Measurements from ENCODE around the gene PPARD. TPM values are rescaled to one million over a fixed set of nuclear protein-coding genes. Genes with fewer than 3 reads are reported as not detected.
"Not testable (repeated sequence)": the region's sequence is repeated elsewhere in the genome, so short reads cannot be mapped to it uniquely, and the experiment has no call there.

Gene PPARD
- polyA plus RNA-seq, 1 experiment: 40.9 TPM

DNA sequence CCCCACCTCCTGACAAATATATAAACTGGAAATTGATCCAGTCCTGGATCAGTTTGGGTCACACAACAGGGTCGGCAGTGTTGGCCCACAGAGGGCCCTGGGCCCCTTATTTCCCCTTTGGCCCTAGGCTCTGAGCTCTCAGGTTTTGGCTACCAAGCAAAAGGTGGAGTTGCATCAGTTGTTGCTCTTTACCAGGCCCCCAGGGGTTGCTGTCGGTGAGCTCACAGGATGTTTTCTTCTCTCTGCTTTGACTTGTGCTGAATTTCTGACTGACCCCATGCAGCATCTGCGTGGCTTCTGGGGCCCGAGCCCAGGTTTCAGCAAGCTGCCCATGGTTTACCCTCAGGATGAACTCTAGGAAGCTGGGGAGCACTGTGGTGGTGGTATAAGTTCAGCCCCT, 44.6 kb downstream of the PPARD start:
- no peaks in the 10 kb centered on the region; the same call in 1 of the 2 replicates for H3K36me3 ChIP-seq (ENCODE audit: control insufficient read depth, insufficient read depth, low read length)
- POLR2A ChIA-PET: no interaction called here
- H3K27me3 ChIP-seq (ENCODE audit: control insufficient read depth, insufficient read depth, low read length): no peaks in the 10 kb centered on the region
- no peak overlapping the region for H3K4me3 ChIP-seq (ENCODE audit: low read depth, low read length)
- CTCF ChIA-PET: no interaction called here
- TF ChIP-seq, protein P1, sequence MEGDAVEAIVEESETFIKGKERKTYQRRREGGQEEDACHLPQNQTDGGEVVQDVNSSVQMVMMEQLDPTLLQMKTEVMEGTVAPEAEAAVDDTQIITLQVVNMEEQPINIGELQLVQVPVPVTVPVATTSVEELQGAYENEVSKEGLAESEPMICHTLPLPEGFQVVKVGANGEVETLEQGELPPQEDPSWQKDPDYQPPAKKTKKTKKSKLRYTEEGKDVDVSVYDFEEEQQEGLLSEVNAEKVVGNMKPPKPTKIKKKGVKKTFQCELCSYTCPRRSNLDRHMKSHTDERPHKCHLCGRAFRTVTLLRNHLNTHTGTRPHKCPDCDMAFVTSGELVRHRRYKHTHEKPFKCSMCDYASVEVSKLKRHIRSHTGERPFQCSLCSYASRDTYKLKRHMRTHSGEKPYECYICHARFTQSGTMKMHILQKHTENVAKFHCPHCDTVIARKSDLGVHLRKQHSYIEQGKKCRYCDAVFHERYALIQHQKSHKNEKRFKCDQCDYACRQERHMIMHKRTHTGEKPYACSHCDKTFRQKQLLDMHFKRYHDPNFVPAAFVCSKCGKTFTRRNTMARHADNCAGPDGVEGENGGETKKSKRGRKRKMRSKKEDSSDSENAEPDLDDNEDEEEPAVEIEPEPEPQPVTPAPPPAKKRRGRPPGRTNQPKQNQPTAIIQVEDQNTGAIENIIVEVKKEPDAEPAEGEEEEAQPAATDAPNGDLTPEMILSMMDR (IDR thresholded peaks at IDR 0.05; ENCODE audit: insufficient read depth, low read depth, low read length): no peak
- DNase-seq (ENCODE audit: low read depth): no peak

DNA sequence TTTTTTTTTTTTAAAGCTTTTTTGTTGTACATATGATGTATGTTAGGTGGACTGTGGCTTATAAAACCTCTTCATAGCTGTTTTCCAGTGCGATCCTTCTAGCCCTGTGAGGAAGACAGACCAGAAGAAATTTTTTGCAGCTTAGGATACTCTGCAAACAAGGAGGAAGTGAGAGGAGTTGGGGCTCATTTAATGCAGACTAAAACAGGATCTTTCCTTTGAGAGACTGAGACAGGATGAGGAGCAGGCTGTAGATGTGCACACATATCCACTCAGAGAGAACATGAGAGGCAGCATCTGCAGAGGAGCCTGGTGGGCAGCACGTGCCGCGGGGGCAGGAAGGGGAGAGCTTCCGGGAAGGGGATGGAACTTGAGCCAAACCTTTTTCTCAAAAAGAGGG, 45.7 kb downstream of the PPARD start:
- TF ChIP-seq, protein P1 (IDR thresholded peaks at IDR 0.05; ENCODE audit: insufficient read depth, low read depth, low read length): no peak
- DNase-seq (ENCODE audit: low read depth): no peak
- Histone ChIP-seq H3K36me3 (ENCODE audit: control insufficient read depth, insufficient read depth, low read length) (no peaks in the 10 kb centered on the region; the same call in 1 of the 2 replicates), H3K27me3 (ENCODE audit: control insufficient read depth, insufficient read depth, low read length) (no peaks in the 10 kb centered on the region), H3K4me3 (ENCODE audit: low read depth, low read length) (no peak overlapping the region)
- ChIA-PET POLR2A (no interaction called here), CTCF (no interaction called here)

DNA sequence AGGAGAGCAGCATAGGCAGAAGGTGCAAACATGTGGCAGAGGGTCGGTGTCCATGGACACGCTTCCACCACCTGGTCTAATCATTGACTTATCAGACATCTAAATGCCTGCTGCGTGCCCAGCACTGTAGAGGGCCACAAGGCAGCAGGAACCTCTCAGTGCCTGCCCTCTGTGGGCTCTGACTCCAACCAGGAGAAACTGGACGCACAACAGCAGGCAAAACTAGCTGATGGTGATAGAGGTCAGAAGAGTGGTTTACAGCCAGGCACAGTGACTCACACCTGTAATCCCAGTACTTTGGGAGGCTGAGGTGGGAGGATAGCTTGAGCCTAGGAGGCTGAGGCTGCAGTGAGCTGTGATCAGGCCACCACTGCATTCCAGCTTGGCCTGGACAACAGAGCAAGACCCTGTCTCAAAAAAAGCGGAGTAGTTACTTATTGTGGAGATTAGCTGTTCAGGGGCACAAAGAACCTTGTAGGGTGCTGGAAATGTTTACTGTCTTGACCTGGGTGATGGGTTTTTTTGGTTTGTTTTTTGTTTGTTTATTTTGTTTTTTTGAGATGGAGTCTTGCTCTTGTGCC, 46.5 kb downstream of the PPARD start:
- no peak for DNase-seq (ENCODE audit: low read depth)
- POLR2A ChIA-PET: no interaction called here
- CTCF ChIA-PET: no interaction called here
- Histone ChIP-seq H3K4me3 (ENCODE audit: low read depth, low read length) (no peak overlapping the region), H3K36me3 (ENCODE audit: control insufficient read depth, insufficient read depth, low read length) (no peaks in the 10 kb centered on the region; the same call in 1 of the 2 replicates), H3K27me3 (ENCODE audit: control insufficient read depth, insufficient read depth, low read length) (no peaks in the 10 kb centered on the region)
- TF ChIP-seq, protein P1 (IDR thresholded peaks at IDR 0.05; ENCODE audit: insufficient read depth, low read depth, low read length): no peak

DNA sequence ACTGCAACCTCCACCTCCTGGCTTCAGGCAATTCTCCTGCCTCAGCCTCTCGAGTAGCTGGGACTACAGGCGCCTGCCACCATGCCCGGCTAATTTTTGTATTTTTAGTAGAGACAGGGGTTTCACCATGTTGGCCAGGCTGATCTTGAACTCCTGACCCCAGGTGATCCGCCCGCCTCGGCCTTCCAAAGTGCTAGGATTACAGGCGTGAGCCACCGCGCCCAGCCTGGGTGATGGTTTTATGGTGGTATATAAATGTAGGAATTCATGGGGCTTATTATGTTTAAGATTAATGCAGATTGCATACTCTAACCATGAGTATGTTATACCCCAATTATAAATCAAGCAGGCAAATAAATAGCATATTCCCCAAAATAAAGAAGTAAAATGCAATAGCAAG, 47.0 kb downstream of the PPARD start:
- H3K27me3 ChIP-seq (ENCODE audit: control insufficient read depth, insufficient read depth, low read length); H3K4me3 ChIP-seq (ENCODE audit: low read depth, low read length); DNase-seq (ENCODE audit: low read depth); POLR2A ChIA-PET; H3K36me3 ChIP-seq (ENCODE audit: control insufficient read depth, insufficient read depth, low read length): not testable (repeated sequence)
- CTCF ChIA-PET: interaction anchor here (0.6 kb wide), 1 partner anchor 47 kb away, joined by 3 read pairs; the partner anchor contains the start of gene PPARD

DNA sequence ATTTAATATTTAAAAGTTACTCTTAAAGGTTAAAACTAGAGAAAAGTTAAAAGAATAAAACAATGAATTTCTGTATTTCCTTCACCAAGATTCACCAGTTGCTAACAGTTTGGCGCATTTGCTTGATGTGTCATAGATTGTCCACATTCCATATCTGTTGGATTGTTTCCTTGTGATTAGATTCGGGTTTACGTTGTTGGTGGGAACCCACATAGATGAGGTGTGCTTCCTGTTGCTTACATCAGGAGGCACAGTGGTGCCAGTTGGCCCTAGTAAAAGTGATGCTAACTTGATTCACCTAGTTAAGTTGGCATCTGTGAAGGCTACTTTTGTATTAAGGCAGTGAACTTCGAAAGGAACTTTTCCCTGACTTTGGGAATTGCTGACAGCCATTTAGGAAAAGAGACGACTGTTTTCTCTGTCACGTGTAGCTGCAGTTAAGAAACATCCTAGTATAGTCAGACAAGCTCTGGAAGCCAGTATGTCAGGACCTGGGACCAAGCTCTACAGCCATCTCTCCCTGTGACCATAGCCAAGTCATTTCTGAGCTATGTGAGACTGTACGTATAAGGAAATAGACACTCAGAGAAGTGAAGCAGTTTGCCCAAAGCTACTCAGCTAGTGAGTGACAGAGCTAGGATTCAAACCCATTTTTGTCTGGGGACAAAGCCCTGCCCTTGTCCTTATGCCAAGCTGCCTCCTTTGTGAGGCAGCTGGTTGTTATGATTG, 49.0 kb downstream of the PPARD start:
- DNase-seq (ENCODE audit: low read depth): peak; percentile 47
- POLR2A ChIA-PET: no interaction called here
- Histone ChIP-seq H3K27me3 (ENCODE audit: control insufficient read depth, insufficient read depth, low read length) (no peaks in the 10 kb centered on the region), H3K4me3 (ENCODE audit: low read depth, low read length) (no peak overlapping the region), H3K36me3 (ENCODE audit: control insufficient read depth, insufficient read depth, low read length) (no peaks in the 10 kb centered on the region; the same call in 1 of the 2 replicates)
- TF ChIP-seq, protein P1 (IDR thresholded peaks at IDR 0.05; ENCODE audit: insufficient read depth, low read depth, low read length): no peak
- CTCF ChIA-PET: interaction anchor here (0.8 to 2.7 kb wide), 4 partner anchors 10 to 58 kb away, joined by 3 to 6 read pairs (median 4); no protein-coding TSS in a partner anchor

All from BJ (cell line).